ENCODE measurements around the gene SLMAP. TPM values are rescaled to one million over a fixed set of nuclear protein-coding genes. Genes with fewer than 3 reads are reported as not detected.

The SLMAP gene
- total RNA-seq, 4 donors from 2014 or later: 81.1 to 113 (median 97.1) TPM

GRCh38 chr3:57792198-57792597 is 36.1 kb downstream of the SLMAP start:
- intact Hi-C loops (cut with DNase I; ENCODE audit: low total_unique reads) (no loop called here), in situ Hi-C loops (cut with MboI; ENCODE audit: low sequenced_read_pairs in 4 of 4) (no loop called here)
- TF ChIP-seq POLR2A (IDR thresholded peaks at IDR 0.05): no peak
- H3K27ac ChIP-seq: no peak overlapping the region
- ATAC-seq (no peak), DNase-seq (no peak)
- H3K4me1 ChIP-seq: peaks cover 33 to 46% of the 10 kb centered on the region in 2 donors
- no peak overlapping the region for H3K4me3 ChIP-seq
- no peaks in the 10 kb centered on the region for H3K27me3 ChIP-seq
- no peaks in the 10 kb centered on the region for H3K36me3 ChIP-seq
- no peaks in the 10 kb centered on the region for H3K9me3 ChIP-seq

- H3K4me1 ChIP-seq: peaks cover 29 to 49% of the 10 kb centered on the region in 2 donors
- no peaks in the 10 kb centered on the region for H3K9me3 ChIP-seq
- ATAC-seq (no peak), DNase-seq (no peak)
- H3K36me3 ChIP-seq: no peaks in the 10 kb centered on the region
- intact Hi-C loops (cut with DNase I; ENCODE audit: low total_unique reads): no loop called here
- in situ Hi-C loops (cut with MboI; ENCODE audit: low sequenced_read_pairs in 4 of 4): no loop called here
- H3K27ac ChIP-seq: no peak overlapping the region
- no peaks in the 10 kb centered on the region for H3K27me3 ChIP-seq
- no peak overlapping the region for H3K4me3 ChIP-seq
- TF ChIP-seq CTCF (IDR thresholded peaks at IDR 0.05 in 4 of 5, conservative IDR thresholded peaks at IDR 0.05 in 1 of 5) (no peak), POLR2A (IDR thresholded peaks at IDR 0.05) (no peak)
These were observed 37.7 kb downstream of the SLMAP start for GRCh38 chr3:57793737-57794187.

GRCh38 chr3:57794501-57794900 is 38.4 kb downstream of the SLMAP start:
- Histone ChIP-seq H3K27me3 (no peaks in the 10 kb centered on the region), H3K4me3 (no peak overlapping the region), H3K9me3 (no peaks in the 10 kb centered on the region), H3K4me1 (peaks cover 29 to 41% of the 10 kb centered on the region in 2 donors), H3K27ac (no peak overlapping the region), H3K36me3 (no peaks in the 10 kb centered on the region)
- intact Hi-C loops (cut with DNase I; ENCODE audit: low total_unique reads) (no loop called here), in situ Hi-C loops (cut with MboI; ENCODE audit: low sequenced_read_pairs in 4 of 4) (no loop called here)
- DNase-seq (no peak), ATAC-seq (no peak)
- TF ChIP-seq CTCF (IDR thresholded peaks at IDR 0.05 in 4 of 5, conservative IDR thresholded peaks at IDR 0.05 in 1 of 5) (no peak), POLR2A (IDR thresholded peaks at IDR 0.05) (no peak)

- in situ Hi-C loops (cut with MboI; ENCODE audit: low sequenced_read_pairs in 4 of 4): no loop called here
- peaks cover 29 to 39% of the 10 kb centered on the region in 2 donors for H3K4me1 ChIP-seq
These were observed 38.8 kb downstream of the SLMAP start for GRCh38 chr3:57794951-57795350.

GRCh38 chr3:57796261-57796660 is 40.2 kb downstream of the SLMAP start:
- TF ChIP-seq CTCF (IDR thresholded peaks at IDR 0.05 in 4 of 5, conservative IDR thresholded peaks at IDR 0.05 in 1 of 5) (no peak), POLR2A (IDR thresholded peaks at IDR 0.05) (no peak)
- H3K4me3 ChIP-seq: no peak overlapping the region
- H3K36me3 ChIP-seq: no peaks in the 10 kb centered on the region
- intact Hi-C loops (cut with DNase I; ENCODE audit: low total_unique reads): no loop called here
- ATAC-seq (no peak), DNase-seq (no peak)
- H3K9me3 ChIP-seq: no peaks in the 10 kb centered on the region
- in situ Hi-C loops (cut with MboI; ENCODE audit: low sequenced_read_pairs in 4 of 4): no loop called here
- no peaks in the 10 kb centered on the region for H3K27me3 ChIP-seq
- H3K4me1 ChIP-seq: peaks cover 36 to 45% of the 10 kb centered on the region in 2 donors
- H3K27ac ChIP-seq: no peak overlapping the region

More at GRCh38 chr3:57794951-57795350, 38.8 kb downstream of the SLMAP start:
- intact Hi-C loops (cut with DNase I; ENCODE audit: low total_unique reads): no loop called here
- DNase-seq: no peak
- ATAC-seq: no peak
- Histone ChIP-seq H3K27ac (no peak overlapping the region), H3K27me3 (no peaks in the 10 kb centered on the region), H3K4me3 (no peak overlapping the region), H3K36me3 (no peaks in the 10 kb centered on the region), H3K9me3 (no peaks in the 10 kb centered on the region)
- TF ChIP-seq CTCF (IDR thresholded peaks at IDR 0.05 in 4 of 5, conservative IDR thresholded peaks at IDR 0.05 in 1 of 5) (no peak), POLR2A (IDR thresholded peaks at IDR 0.05) (no peak)
